GM12872 (cell line): ENCODE measurements around the gene SLC2A10.

ENCODE experiments used
- TF ChIP-seq, protein P1 (sequence below): IDR thresholded peaks from 3 replicates; pipeline ENCODE4 v1.5.1; 2011; ENCODE audit warnings: low read depth, mild to moderate bottlenecking, low read length, moderate library complexity; ENCODE audit not compliant: insufficient read depth

Gene SLC2A10

DNA sequence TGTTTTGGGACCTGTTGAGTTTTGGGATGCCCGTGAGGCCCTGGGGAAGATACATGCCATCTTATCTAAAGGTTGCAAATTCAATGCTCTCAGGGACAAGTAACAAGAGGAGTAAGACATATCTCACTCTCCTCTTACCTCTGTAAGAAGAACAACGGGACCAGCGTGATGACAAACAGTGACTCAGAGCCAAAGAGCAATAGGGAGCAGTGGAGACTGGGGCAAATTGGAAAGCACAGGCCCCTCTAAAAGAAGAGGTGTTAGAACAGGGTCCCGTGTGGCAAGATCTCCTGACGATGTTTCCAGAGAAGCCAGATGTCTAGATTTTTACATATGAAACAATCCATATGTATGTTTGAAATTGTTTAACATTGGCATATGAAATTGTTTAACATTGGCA, 31.8 kb upstream of the SLC2A10 start:
- TF ChIP-seq, protein P1, sequence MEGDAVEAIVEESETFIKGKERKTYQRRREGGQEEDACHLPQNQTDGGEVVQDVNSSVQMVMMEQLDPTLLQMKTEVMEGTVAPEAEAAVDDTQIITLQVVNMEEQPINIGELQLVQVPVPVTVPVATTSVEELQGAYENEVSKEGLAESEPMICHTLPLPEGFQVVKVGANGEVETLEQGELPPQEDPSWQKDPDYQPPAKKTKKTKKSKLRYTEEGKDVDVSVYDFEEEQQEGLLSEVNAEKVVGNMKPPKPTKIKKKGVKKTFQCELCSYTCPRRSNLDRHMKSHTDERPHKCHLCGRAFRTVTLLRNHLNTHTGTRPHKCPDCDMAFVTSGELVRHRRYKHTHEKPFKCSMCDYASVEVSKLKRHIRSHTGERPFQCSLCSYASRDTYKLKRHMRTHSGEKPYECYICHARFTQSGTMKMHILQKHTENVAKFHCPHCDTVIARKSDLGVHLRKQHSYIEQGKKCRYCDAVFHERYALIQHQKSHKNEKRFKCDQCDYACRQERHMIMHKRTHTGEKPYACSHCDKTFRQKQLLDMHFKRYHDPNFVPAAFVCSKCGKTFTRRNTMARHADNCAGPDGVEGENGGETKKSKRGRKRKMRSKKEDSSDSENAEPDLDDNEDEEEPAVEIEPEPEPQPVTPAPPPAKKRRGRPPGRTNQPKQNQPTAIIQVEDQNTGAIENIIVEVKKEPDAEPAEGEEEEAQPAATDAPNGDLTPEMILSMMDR: no peak

DNA sequence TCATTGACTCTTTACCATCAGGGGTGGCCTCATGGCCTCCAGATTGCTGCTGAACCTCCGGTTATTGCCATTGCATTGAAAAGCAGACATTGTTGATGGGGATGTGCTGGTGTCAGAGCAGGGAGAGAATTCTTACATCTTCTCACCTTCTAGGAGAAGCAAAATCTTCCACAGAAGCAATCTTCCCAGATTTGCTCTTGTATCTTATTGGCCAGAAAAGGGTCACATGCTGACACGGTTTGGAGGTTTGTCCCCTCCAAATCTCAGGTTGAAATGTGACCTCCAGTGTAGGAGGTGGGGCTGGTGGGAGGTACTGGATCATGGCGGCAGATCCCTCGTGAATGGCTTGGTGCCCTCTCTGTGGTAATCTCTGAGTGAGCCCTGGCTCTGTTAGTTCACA, 30.9 kb upstream of the SLC2A10 start:
- TF ChIP-seq, protein P1: no peak

DNA sequence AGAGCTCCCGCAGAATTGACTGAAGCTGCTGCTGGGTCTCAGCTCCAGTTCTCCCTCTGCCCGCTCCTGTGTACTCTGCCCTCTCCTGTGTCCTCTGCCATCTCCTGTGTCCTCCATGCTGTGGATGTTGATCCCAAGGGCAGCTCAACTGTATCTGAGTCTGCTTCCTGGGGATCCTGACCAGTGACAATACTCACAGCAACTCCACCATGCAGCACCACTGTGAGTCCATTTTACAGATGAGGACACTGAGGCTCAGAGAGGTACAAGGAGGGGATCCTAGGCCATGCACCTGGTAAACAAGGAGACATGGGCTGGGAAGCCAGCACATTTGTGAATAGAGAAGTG, 28.8 kb upstream of the SLC2A10 start:
- TF ChIP-seq, protein P1: no peak

DNA sequence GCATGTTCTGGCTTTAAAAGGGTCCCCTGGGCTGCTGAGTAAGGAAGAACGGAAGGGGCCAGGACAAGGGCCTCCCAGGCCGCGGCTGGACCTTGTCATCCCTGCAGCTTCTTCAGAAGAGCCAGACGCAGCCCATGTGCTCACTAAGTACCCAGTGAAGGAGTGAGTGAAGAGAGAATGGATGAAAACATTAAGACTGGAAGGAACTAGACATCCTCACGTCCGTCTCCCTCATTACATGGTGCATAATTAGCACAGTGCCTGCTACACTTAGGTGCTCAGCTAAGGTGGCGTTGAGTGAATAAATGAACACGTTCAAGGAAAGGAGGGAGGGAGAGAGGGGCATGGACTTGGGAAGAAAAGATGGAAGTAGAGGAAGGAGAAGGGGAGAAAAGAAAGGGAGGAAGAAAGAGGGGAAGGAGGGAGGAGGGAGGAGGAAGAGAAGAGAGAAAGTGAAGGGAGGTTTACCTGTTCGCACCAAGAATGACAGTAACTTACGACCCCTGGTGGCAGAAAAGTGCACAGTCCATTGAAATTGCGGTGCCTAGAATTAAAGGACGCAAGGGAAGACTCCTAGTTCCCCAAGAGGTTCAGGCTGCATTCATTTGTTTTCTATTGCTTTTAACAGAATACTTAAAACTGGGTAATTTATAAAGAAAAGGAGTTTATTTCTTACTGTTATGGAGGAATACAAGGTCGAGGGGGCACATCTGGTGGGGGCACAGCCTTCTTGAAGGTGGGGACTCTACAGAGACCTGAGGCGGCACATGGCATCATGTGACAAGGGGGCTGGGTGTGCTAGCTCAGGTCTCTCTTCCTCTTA, 28.2 kb upstream of the SLC2A10 start:
- TF ChIP-seq, protein P1: peak; percentile 85

DNA sequence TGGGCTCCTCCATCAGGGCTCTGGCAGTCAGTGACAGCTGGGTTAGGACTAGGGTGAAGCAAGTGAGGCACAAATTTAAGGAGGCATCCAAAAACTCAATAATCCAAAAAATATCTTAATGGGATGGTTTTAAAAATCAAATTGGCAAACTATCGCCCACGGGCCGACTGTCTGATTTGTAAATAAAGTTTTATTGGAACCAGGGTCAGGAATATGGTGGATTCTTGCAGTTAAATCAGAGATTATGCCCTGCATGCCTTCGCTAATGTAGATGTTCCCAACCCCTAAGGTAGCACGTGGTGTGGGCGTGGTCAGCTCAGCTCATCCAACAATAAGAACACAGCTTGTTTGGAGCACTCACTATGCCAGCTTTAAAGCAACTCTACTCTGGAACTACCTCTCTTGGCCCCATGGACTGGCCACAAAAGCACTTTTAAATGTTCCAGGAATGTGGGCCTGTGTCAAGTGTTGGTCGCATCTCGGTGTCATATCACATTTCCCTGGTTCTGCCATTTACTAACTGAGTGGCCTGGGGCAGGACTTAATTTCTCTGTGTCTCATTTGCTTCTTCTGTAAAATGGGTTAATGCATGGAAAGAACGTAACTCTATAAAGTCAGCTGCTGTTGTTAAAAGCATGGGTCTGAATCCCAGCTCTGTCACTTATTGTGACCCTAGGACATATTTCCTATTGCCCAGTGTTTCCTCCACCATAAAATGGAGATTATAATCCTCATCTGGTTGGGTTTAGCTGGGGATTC, 27.2 kb upstream of the SLC2A10 start:
- TF ChIP-seq, protein P1: no peak

DNA sequence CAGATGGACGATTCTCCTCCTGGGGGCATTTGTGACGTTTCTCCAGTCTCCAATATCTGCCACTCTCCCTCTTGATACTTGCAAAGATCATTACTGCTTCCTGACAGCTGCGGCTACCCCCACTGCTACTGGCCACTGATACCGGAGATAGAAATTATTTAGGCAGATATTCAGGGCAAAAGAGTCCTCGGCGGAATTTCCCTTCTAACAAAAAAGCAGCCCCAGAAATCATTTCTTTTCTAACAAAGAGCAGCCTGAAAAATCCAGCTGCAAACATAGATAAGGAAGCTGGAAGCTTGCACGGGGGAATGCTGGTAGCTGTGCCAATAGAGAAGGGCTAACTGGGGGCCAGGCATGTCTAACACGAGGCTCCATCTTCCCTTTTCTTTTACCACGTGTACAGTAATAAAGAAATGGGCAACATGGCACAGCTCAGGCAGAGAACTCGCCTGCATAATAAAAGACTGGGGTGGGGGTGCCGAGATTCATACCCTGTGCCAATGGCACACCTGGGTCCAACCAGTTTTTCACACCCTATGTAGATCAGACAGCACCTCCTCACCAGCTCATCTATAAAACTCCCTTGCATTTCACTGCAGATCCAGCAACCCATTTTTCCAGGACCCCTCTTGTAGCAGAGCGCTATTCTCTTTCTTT, 26.3 kb upstream of the SLC2A10 start:
- TF ChIP-seq, protein P1: no peak

DNA sequence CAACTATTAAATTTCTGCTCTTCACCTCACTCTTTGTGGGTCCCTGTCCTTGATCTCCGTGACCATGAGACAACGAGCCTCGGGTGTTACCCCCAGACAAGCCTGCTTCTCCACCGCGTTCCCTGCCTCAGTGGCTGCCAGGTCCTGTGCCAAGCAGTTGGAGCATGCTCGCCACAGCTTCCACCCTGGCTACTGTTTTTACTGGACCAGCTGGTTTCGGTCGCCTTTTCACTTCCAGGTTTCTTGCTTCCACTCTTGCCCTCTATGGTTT, 25.8 kb upstream of the SLC2A10 start:
- TF ChIP-seq, protein P1: no peak
